ENCODE data around the gene GABRG3. TPM values are rescaled to one million over a fixed set of nuclear protein-coding genes. Genes with fewer than 3 reads are reported as not detected.

GABRG3 gene
- total and polyA plus RNA-seq, 2 experiments from 2014 or later, result 0.10 to 1.4 TPM

DNA sequence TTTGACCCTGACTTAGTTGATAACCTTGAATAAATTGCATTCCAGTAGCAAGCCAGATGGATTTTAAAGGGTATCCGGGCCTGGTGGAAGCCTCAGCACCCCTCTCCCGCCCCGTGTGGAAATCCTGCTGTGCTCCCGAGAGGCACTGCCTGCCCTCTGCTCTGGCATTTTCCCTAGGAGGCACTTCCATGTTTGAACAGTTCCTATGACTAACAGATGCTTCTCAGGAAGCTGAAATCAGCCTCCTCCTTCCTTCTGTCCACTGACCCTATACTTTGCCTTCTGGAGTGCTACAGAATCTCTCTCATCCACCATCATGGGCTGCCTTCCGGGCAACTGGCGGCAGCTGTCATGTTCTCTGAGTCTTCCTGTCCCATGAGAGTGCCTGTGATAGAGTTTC, 90.8 kb downstream of the GABRG3 start:
- Histone ChIP-seq H3K27ac (ENCODE audit: low read depth) (no peak overlapping the region), H3K9me2 (ENCODE audit: insufficient read depth) (peaks cover 2% of the 10 kb centered on the region; the same call in 1 of the 2 replicates), H3K79me2 (replicated peaks; ENCODE audit: insufficient read depth) (no peaks in the 10 kb centered on the region), H3K36me3 (ENCODE audit: insufficient read depth) (no peaks in the 10 kb centered on the region), H3K4me3 (no peak overlapping the region), H3F3A (replicated peaks; ENCODE audit: low read depth) (no peaks in the 10 kb centered on the region), H3K27me3 (ENCODE audit: insufficient read depth) (no peaks in the 10 kb centered on the region), H3K4me2 (no peak overlapping the region), H2AFZ (no peak overlapping the region), H4K20me1 (replicated peaks; ENCODE audit: insufficient read depth) (no peaks in the 10 kb centered on the region), H3K4me1 (ENCODE audit: insufficient read depth) (no peaks in the 10 kb centered on the region)
- peaks cover 4% of the 10 kb centered on the region for H3K27me3 Mint-ChIP-seq (ENCODE audit: insufficient read depth, low read depth, poor library complexity)
- DNase-seq (ENCODE audit: low spot score), result no peak
- no peaks in the 10 kb centered on the region for H3K9me3 Mint-ChIP-seq
- no peak overlapping the region for H3K27ac Mint-ChIP-seq
- H3K4me3 Mint-ChIP-seq, result no peak overlapping the region
- H3K4me1 Mint-ChIP-seq, result no peaks in the 10 kb centered on the region
- H3K36me3 Mint-ChIP-seq (ENCODE audit: low read depth), result no peaks in the 10 kb centered on the region
- TF ChIP-seq EZH2phosphoT487 (IDR thresholded peaks at IDR 0.05; ENCODE audit: unreplicated experiment), result no peak
- no peak for TF ChIP-seq REST (IDR thresholded peaks at IDR 0.05; ENCODE audit: unreplicated experiment)
- TF ChIP-seq ZNF331 (CRISPR knock-in tag; IDR thresholded peaks at IDR 0.05; ENCODE audit: low read depth), result no peak
- no peak for TF ChIP-seq POLR2AphosphoS5 (IDR thresholded peaks at IDR 0.05; ENCODE audit: low read depth)
- no peak for TF ChIP-seq CTCF (conservative IDR thresholded peaks at IDR 0.05; ENCODE audit: low read depth in 2 of 2)
- TF ChIP-seq, protein P1, sequence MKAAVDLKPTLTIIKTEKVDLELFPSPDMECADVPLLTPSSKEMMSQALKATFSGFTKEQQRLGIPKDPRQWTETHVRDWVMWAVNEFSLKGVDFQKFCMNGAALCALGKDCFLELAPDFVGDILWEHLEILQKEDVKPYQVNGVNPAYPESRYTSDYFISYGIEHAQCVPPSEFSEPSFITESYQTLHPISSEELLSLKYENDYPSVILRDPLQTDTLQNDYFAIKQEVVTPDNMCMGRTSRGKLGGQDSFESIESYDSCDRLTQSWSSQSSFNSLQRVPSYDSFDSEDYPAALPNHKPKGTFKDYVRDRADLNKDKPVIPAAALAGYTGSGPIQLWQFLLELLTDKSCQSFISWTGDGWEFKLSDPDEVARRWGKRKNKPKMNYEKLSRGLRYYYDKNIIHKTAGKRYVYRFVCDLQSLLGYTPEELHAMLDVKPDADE (IDR thresholded peaks at IDR 0.05), result no peak
- TF ChIP-seq, protein P2, sequence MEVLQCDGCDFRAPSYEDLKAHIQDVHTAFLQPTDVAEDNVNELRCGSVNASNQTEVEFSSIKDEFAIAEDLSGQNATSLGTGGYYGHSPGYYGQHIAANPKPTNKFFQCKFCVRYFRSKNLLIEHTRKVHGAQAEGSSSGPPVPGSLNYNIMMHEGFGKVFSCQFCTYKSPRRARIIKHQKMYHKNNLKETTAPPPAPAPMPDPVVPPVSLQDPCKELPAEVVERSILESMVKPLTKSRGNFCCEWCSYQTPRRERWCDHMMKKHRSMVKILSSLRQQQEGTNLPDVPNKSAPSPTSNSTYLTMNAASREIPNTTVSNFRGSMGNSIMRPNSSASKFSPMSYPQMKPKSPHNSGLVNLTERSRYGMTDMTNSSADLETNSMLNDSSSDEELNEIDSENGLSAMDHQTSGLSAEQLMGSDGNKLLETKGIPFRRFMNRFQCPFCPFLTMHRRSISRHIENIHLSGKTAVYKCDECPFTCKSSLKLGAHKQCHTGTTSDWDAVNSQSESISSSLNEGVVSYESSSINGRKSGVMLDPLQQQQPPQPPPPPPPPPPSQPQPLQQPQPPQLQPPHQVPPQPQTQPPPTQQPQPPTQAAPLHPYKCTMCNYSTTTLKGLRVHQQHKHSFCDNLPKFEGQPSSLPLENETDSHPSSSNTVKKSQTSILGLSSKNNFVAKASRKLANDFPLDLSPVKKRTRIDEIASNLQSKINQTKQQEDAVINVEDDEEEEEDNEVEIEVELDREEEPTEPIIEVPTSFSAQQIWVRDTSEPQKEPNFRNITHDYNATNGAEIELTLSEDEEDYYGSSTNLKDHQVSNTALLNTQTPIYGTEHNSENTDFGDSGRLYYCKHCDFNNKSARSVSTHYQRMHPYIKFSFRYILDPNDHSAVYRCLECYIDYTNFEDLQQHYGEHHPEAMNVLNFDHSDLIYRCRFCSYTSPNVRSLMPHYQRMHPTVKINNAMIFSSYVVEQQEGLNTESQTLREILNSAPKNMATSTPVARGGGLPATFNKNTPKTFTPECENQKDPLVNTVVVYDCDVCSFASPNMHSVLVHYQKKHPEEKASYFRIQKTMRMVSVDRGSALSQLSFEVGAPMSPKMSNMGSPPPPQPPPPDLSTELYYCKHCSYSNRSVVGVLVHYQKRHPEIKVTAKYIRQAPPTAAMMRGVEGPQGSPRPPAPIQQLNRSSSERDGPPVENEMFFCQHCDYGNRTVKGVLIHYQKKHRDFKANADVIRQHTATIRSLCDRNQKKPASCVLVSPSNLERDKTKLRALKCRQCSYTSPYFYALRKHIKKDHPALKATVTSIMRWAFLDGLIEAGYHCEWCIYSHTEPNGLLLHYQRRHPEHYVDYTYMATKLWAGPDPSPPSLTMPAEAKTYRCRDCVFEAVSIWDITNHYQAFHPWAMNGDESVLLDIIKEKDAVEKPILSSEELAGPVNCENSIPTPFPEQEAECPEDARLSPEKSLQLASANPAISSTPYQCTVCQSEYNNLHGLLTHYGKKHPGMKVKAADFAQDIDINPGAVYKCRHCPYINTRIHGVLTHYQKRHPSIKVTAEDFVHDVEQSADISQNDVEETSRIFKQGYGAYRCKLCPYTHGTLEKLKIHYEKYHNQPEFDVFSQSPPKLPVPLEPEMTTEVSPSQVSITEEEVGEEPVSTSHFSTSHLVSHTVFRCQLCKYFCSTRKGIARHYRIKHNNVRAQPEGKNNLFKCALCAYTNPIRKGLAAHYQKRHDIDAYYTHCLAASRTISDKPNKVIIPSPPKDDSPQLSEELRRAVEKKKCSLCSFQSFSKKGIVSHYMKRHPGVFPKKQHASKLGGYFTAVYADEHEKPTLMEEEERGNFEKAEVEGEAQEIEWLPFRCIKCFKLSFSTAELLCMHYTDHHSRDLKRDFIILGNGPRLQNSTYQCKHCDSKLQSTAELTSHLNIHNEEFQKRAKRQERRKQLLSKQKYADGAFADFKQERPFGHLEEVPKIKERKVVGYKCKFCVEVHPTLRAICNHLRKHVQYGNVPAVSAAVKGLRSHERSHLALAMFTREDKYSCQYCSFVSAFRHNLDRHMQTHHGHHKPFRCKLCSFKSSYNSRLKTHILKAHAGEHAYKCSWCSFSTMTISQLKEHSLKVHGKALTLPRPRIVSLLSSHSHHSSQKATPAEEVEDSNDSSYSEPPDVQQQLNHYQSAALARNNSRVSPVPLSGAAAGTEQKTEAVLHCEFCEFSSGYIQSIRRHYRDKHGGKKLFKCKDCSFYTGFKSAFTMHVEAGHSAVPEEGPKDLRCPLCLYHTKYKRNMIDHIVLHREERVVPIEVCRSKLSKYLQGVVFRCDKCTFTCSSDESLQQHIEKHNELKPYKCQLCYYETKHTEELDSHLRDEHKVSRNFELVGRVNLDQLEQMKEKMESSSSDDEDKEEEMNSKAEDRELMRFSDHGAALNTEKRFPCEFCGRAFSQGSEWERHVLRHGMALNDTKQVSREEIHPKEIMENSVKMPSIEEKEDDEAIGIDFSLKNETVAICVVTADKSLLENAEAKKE (CRISPR knock-in tag; IDR thresholded peaks at IDR 0.05), result no peak
- no peak for TF ChIP-seq CREB1 (CRISPR knock-in tag; IDR thresholded peaks at IDR 0.05; ENCODE audit: low read depth)
- no peak for TF ChIP-seq JUNB (IDR thresholded peaks at IDR 0.05; ENCODE audit: unreplicated experiment)
- no peak for TF ChIP-seq EZH2 (IDR thresholded peaks at IDR 0.05; ENCODE audit: low read depth, unreplicated experiment)
- no peak for TF ChIP-seq NANOG (IDR thresholded peaks at IDR 0.05; ENCODE audit: borderline replicate concordance)
- no peak for ATAC-seq

Measured in GM23338 (cell line).